HG02678 (cell line): ENCODE data around the gene PRKCB.
"Not testable (repeated sequence)": the region's sequence is repeated elsewhere in the genome, so short reads cannot be mapped to it uniquely, and the experiment has no call there.

ENCODE experiments used
- ATAC-seq: cut with Tn5 transposase; IDR thresholded peaks from one replicate; pipeline ENCODE4 v1.9.1; 2021; ENCODE audit warnings: mild to moderate bottlenecking, moderate library complexity; ENCODE audit not compliant: unreplicated experiment

PRKCB gene

GRCh38 chr16:23998771-23999170 lies 163.0 kb downstream of the PRKCB start:
- no peak for ATAC-seq

GRCh38 chr16:23999663-24000062 lies 163.9 kb downstream of the PRKCB start:
- peak; percentile 53 for ATAC-seq

- no peak for ATAC-seq
Observed at GRCh38 chr16:24001710-24002109, 165.9 kb downstream of the PRKCB start.

GRCh38 chr16:24002619-24003018 lies 166.8 kb downstream of the PRKCB start:
- no peak for ATAC-seq

- ATAC-seq = no peak
Observed at GRCh38 chr16:24005577-24005976, 169.8 kb downstream of the PRKCB start.

GRCh38 chr16:24007391-24007790 lies 171.6 kb downstream of the PRKCB start:
- ATAC-seq = no peak

GRCh38 chr16:24007934-24008333 lies 172.2 kb downstream of the PRKCB start:
- no peak for ATAC-seq

GRCh38 chr16:24009098-24009497 lies 173.3 kb downstream of the PRKCB start:
- ATAC-seq = no peak

- no peak for ATAC-seq
Observed at GRCh38 chr16:24009955-24010354, 174.2 kb downstream of the PRKCB start.

GRCh38 chr16:24010440-24011089 lies 174.8 kb downstream of the PRKCB start:
- ATAC-seq = no peak

- ATAC-seq = no peak
Observed at GRCh38 chr16:24011237-24011636, 175.5 kb downstream of the PRKCB start.

- no peak for ATAC-seq
Observed at GRCh38 chr16:24013054-24013636, 177.4 kb downstream of the PRKCB start.

GRCh38 chr16:24013864-24014645 lies 178.3 kb downstream of the PRKCB start:
- peak; percentile 92 for ATAC-seq

- not testable (repeated sequence) for ATAC-seq
Observed at GRCh38 chr16:24014955-24015354, 179.2 kb downstream of the PRKCB start.

GRCh38 chr16:24015923-24016322 lies 180.1 kb downstream of the PRKCB start:
- no peak for ATAC-seq

GRCh38 chr16:24018485-24018884 lies 182.7 kb downstream of the PRKCB start:
- ATAC-seq = no peak

- ATAC-seq = no peak
Observed at GRCh38 chr16:24022797-24023196, 187.0 kb downstream of the PRKCB start.

GRCh38 chr16:24023621-24024020 lies 187.8 kb downstream of the PRKCB start:
- ATAC-seq = no peak

- ATAC-seq = no peak
Observed at GRCh38 chr16:24024971-24025370, 189.2 kb downstream of the PRKCB start.

GRCh38 chr16:24027466-24027865 lies 191.7 kb downstream of the PRKCB start:
- ATAC-seq = no peak

GRCh38 chr16:24029841-24030240 lies 194.1 kb downstream of the PRKCB start:
- not testable (repeated sequence) for ATAC-seq
